Neural cell (in vitro differentiated cells): Measurements from ENCODE around the gene DPP6.

Experiments
- EP300 ChIP-seq: fragments of 450-650 bp; conservative IDR thresholded peaks from 2 replicates; pipeline ENCODE4 v1.6.1; 2014; ENCODE audit warnings: antibody characterized with exemption, mild to moderate bottlenecking, moderate library complexity; ENCODE audit not compliant: poor library complexity, severe bottlenecking
- POLR2AphosphoS5 ChIP-seq: IDR thresholded peaks from 2 replicates; pipeline ENCODE4 v1.6.1; 2012
- SMC3 ChIP-seq: fragments of 450-650 bp; conservative IDR thresholded peaks from 2 replicates; pipeline ENCODE4 v1.6.1; 2014; ENCODE audit warnings: antibody characterized with exemption, mild to moderate bottlenecking, moderate library complexity; ENCODE audit not compliant: poor library complexity
- TAF1 ChIP-seq: IDR thresholded peaks from 2 replicates; pipeline ENCODE4 v1.6.1; 2012; ENCODE audit warnings: low read depth
- TF ChIP-seq, protein P1 (sequence below): fragments of 450-650 bp; IDR thresholded peaks from 2 replicates; pipeline ENCODE4 v1.5.1; 2014; ENCODE audit warnings: antibody characterized with exemption, mild to moderate bottlenecking, moderate library complexity; ENCODE audit not compliant: poor library complexity, severe bottlenecking

DNA sequence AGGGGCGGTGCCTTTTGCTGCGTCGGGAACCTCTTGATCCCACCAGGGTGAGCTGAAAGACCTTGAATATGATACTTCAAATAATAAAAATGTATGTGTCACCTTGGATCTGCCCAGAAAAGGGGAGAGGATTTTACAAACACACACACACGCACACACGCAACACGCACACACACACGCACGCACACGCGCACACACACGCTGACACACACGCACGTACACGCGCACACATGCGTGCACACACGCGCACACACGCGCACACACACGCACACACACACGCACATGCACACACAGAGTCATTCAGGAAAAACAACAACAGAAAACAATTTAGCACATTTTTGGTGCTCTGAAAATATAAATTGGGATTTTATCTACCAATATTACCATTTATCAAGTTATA lies 571.2 kb downstream of the DPP6 start:
- no peak for TF ChIP-seq EP300
- TF ChIP-seq, protein P1, sequence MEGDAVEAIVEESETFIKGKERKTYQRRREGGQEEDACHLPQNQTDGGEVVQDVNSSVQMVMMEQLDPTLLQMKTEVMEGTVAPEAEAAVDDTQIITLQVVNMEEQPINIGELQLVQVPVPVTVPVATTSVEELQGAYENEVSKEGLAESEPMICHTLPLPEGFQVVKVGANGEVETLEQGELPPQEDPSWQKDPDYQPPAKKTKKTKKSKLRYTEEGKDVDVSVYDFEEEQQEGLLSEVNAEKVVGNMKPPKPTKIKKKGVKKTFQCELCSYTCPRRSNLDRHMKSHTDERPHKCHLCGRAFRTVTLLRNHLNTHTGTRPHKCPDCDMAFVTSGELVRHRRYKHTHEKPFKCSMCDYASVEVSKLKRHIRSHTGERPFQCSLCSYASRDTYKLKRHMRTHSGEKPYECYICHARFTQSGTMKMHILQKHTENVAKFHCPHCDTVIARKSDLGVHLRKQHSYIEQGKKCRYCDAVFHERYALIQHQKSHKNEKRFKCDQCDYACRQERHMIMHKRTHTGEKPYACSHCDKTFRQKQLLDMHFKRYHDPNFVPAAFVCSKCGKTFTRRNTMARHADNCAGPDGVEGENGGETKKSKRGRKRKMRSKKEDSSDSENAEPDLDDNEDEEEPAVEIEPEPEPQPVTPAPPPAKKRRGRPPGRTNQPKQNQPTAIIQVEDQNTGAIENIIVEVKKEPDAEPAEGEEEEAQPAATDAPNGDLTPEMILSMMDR: no peak
- no peak for TF ChIP-seq POLR2AphosphoS5
- TF ChIP-seq TAF1: no peak
- TF ChIP-seq SMC3: no peak
